Loucy (cell line): ENCODE measurements around the gene UGT3A1.

Source experiments
- H2AFZ ChIP-seq: fragments of 200-600 bp; sonication (generic); 2 replicates; pipeline ENCODE4 v1.6.0; 2016; ENCODE audit warnings: antibody characterized with exemption, mild to moderate bottlenecking, low read length, moderate library complexity
- H3F3A ChIP-seq: fragments of 200-600 bp; 2 replicates; pipeline ENCODE4 v1.6.0; 2016; ENCODE audit warnings: antibody characterized with exemption, low read depth, mild to moderate bottlenecking
- H3K27me3 ChIP-seq: fragments of 200-600 bp; sonication (generic); 2 replicates; pipeline ENCODE4 v1.6.1; 2014; ENCODE audit warnings: low read length, mild to moderate bottlenecking; ENCODE audit not compliant: insufficient read depth, poor library complexity, severe bottlenecking
- H3K36me3 ChIP-seq: fragments of 200-600 bp; sonication (generic); 2 replicates; pipeline ENCODE4 v1.6.1; 2016; ENCODE audit warnings: low read length; ENCODE audit not compliant: insufficient read depth
- H3K4me1 ChIP-seq: fragments of 200-600 bp; sonication (generic); 2 replicates; pipeline ENCODE4 v1.5.1; 2014; ENCODE audit warnings: low read length, mild to moderate bottlenecking; ENCODE audit not compliant: insufficient read depth, poor library complexity, severe bottlenecking
- H3K4me2 ChIP-seq: fragments of 200-600 bp; sonication (generic); 2 replicates; pipeline ENCODE4 v1.6.0; 2014; ENCODE audit warnings: antibody characterized with exemption, low read length, low read depth, mild to moderate bottlenecking; ENCODE audit not compliant: poor library complexity, severe bottlenecking
- H3K4me3 ChIP-seq: fragments of 200-600 bp; sonication (generic); 2 replicates; pipeline ENCODE4 v1.5.1; 2014; ENCODE audit warnings: low read length, mild to moderate bottlenecking, mixed read lengths; ENCODE audit not compliant: poor library complexity, severe bottlenecking
- H3K79me2 ChIP-seq: fragments of 200-600 bp; sonication (generic); 2 replicates; pipeline ENCODE4 v1.6.1; 2014; ENCODE audit warnings: low read length; ENCODE audit not compliant: insufficient read depth
- H3K9ac ChIP-seq: fragments of 200-600 bp; sonication (generic); 2 replicates; pipeline ENCODE4 v1.6.0; 2014; ENCODE audit warnings: mild to moderate bottlenecking, low read depth, low read length, moderate library complexity; ENCODE audit not compliant: poor library complexity, severe bottlenecking
- H3K9me2 ChIP-seq: fragments of 200-600 bp; sonication (generic); replicated peaks from 2 replicates; pipeline ENCODE4 v1.6.1; 2016; ENCODE audit warnings: low read depth, low read length, mixed read lengths
- H3K9me3 ChIP-seq: fragments of 200-600 bp; sonication (generic); 2 replicates; pipeline ENCODE4 v1.6.1; 2014; ENCODE audit warnings: mild to moderate bottlenecking, antibody characterized with exemption, low read length, low read depth; ENCODE audit not compliant: insufficient read depth
- H4K20me1 ChIP-seq: fragments of 200-600 bp; sonication (generic); 2 replicates; pipeline ENCODE4 v1.6.0; 2014; ENCODE audit warnings: antibody characterized with exemption, low read length, mild to moderate bottlenecking; ENCODE audit not compliant: insufficient read depth, poor library complexity, severe bottlenecking
- CTCF ChIP-seq: fragments of 200-600 bp; sonication (generic); conservative IDR thresholded peaks from 2 replicates; pipeline ENCODE4 v1.5.1; 2014; ENCODE audit warnings: mild to moderate bottlenecking, antibody characterized with exemption, low read length
- EZH2phosphoT487 ChIP-seq: fragments of 200-600 bp; IDR thresholded peaks from 2 replicates; pipeline ENCODE4 v1.6.1; 2018; ENCODE audit warnings: antibody characterized with exemption, mild to moderate bottlenecking, moderate library complexity, borderline replicate concordance

The UGT3A1 gene

GRCh38 chr5:35954175-35954574 lies 37.0 kb downstream of the UGT3A1 start:
- Histone ChIP-seq H3K4me2 (no peak overlapping the region), H3K4me3 (no peak overlapping the region), H3K9me2 (no peaks in the 10 kb centered on the region), H3F3A (no peaks in the 10 kb centered on the region), H3K9me3 (no peaks in the 10 kb centered on the region), H3K27me3 (no peaks in the 10 kb centered on the region), H3K79me2 (no peaks in the 10 kb centered on the region), H3K4me1 (no peaks in the 10 kb centered on the region), H4K20me1 (no peaks in the 10 kb centered on the region), H3K36me3 (no peaks in the 10 kb centered on the region), H3K9ac (no peak overlapping the region), H2AFZ (no peak overlapping the region)
- TF ChIP-seq EZH2phosphoT487 (no peak), CTCF (no peak)

GRCh38 chr5:35947085-35947484 lies 44.1 kb downstream of the UGT3A1 start:
- H3K4me1 ChIP-seq = no peaks in the 10 kb centered on the region
- no peak overlapping the region for H3K4me3 ChIP-seq
- no peaks in the 10 kb centered on the region for H3K79me2 ChIP-seq
- no peaks in the 10 kb centered on the region for H4K20me1 ChIP-seq
- no peaks in the 10 kb centered on the region for H3K27me3 ChIP-seq
- no peak overlapping the region for H3K4me2 ChIP-seq
- H3K36me3 ChIP-seq = no peaks in the 10 kb centered on the region
- no peak overlapping the region for H3K9ac ChIP-seq
- H3F3A ChIP-seq = no peaks in the 10 kb centered on the region
- no peak for TF ChIP-seq CTCF
- no peak for TF ChIP-seq EZH2phosphoT487
- no peaks in the 10 kb centered on the region for H3K9me2 ChIP-seq
- no peaks in the 10 kb centered on the region for H3K9me3 ChIP-seq
- no peak overlapping the region for H2AFZ ChIP-seq

DNA sequence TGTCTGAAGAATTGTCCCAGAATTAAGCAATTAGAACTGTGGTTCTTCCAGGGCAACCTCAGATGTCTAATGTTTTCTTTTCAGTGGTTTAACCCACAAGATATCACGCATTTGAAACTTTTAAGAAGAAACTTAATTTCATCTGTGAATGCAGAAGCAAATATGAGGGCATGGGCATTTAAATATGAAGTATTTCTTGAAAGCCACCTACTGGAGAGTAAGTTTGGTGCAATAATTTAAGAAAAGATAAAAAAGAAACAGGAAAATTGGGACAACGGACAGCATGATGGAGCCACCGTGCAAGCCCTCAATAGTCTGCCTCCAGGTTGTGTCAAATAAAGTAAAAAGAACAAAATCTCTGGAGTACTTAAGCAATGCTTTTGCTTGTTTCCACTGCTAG lies 51.6 kb downstream of the UGT3A1 start:
- Histone ChIP-seq H3K9ac (no peak overlapping the region), H3K9me3 (no peaks in the 10 kb centered on the region), H3F3A (no peaks in the 10 kb centered on the region), H3K36me3 (no peaks in the 10 kb centered on the region), H4K20me1 (no peaks in the 10 kb centered on the region), H3K9me2 (no peaks in the 10 kb centered on the region), H3K4me3 (no peak overlapping the region), H3K79me2 (no peaks in the 10 kb centered on the region), H3K27me3 (no peaks in the 10 kb centered on the region), H3K4me1 (peaks cover under 1% of the 10 kb centered on the region), H3K4me2 (no peak overlapping the region), H2AFZ (no peak overlapping the region)
- TF ChIP-seq CTCF (peak; percentile 50), EZH2phosphoT487 (no peak)
